ENCODE data around the gene RUNX3.

RUNX3 gene

DNA sequence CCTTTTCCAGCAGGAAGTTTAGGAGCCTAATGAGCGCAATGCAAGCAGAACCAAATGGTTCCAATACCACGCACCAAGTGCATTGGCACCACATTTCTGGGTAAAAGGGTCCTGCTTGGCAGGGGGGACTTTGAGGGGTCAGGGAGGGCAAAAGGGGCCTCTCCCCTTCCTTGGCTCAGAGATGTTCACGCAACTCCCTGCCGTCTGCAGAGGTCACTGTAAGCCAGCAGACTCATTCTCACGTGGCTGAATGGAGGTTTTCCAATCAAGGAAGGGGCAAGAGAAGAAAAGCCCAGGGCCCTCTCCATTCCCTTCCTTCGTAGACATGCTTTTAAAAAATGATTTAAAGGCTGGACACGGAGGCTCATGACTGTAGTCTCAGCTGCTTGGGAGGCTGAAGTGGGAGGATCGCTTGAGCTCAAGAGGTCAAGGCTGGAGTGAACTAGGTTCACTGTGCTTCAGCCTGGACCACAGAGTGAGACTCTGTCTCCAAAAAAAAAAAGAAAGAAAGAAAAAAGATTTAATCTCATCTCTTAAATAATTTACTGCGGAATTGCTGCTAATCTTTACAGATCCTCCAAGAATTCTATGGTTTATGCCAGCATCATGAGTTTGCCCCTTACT, 80.3 kb downstream of the RUNX3 start:
- no peak overlapping the region for H3K4me3 ChIP-seq (ENCODE audit: low read depth in 1 of 2, low read length in 1 of 2)
- H3K27me3 ChIP-seq, result peaks cover 15% of the 10 kb centered on the region
- no peaks in the 10 kb centered on the region for H3K36me3 ChIP-seq
- H3K4me1 ChIP-seq (ENCODE audit: control insufficient read depth in 1 of 2, insufficient read depth in 1 of 2, low read depth in 1 of 2, low read length in 1 of 2), result peaks cover 17 to 19% of the 10 kb centered on the region in 2 experiments
- no peaks in the 10 kb centered on the region for H3K9me3 ChIP-seq
- TF ChIP-seq, protein P1, sequence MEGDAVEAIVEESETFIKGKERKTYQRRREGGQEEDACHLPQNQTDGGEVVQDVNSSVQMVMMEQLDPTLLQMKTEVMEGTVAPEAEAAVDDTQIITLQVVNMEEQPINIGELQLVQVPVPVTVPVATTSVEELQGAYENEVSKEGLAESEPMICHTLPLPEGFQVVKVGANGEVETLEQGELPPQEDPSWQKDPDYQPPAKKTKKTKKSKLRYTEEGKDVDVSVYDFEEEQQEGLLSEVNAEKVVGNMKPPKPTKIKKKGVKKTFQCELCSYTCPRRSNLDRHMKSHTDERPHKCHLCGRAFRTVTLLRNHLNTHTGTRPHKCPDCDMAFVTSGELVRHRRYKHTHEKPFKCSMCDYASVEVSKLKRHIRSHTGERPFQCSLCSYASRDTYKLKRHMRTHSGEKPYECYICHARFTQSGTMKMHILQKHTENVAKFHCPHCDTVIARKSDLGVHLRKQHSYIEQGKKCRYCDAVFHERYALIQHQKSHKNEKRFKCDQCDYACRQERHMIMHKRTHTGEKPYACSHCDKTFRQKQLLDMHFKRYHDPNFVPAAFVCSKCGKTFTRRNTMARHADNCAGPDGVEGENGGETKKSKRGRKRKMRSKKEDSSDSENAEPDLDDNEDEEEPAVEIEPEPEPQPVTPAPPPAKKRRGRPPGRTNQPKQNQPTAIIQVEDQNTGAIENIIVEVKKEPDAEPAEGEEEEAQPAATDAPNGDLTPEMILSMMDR (IDR thresholded peaks at IDR 0.05), result no peak
- no peak overlapping the region for H3K27ac ChIP-seq
